Mucosa of descending colon (tissue), 3 donors: ENCODE data around the gene TBKBP1. TPM values are rescaled to one million over a fixed set of nuclear protein-coding genes. Genes with fewer than 3 reads are reported as not detected.

Experiments
- ATAC-seq: fragments of 200-7000 bp; cut with Tn5 transposase; one replicate; pipeline ENCODE4 v1.9.1; 2020; ENCODE audit warnings: mild to moderate bottlenecking, moderate library complexity
- DNase-seq, 3 donors: peaks; one replicate each; pipeline ENCODE4 v3.0.0-alpha.2; 2020
- H3K36me3 ChIP-seq: fragments of 200-600 bp; one replicate; pipeline ENCODE4 v1.8.0; 2021; ENCODE audit warnings: low read depth, mild to moderate bottlenecking
- H3K4me1 ChIP-seq: fragments of 200-600 bp; one replicate; pipeline ENCODE4 v1.8.0; 2021; ENCODE audit warnings: low read depth, mild to moderate bottlenecking
- H3K4me3 ChIP-seq: fragments of 200-600 bp; one replicate; pipeline ENCODE4 v1.8.0; 2021; ENCODE audit warnings: mild to moderate bottlenecking
- H3K9me3 ChIP-seq: fragments of 200-600 bp; one replicate; pipeline ENCODE4 v1.8.0; 2021; ENCODE audit warnings: mild to moderate bottlenecking
- intact Hi-C, 2 donors: fragments of 100-400 bp; cut with DNase I in 1 of 2; cut with micrococcal nuclease in 1 of 2; formaldehyde crosslinking; loops; one replicate each; pipeline versions ENCODE4 v1.11.0 to v1.11.1; 2022; cut with DNase I, micrococcal nuclease
- total RNA-seq, 3 donors: library from RNA; stranded (reverse); fragmentation: NEBNext Ultra II Directional in 2 of 3; extraction: Animal tissue kit (Norgen Biotek cat#: 25700) in 2 of 3; gene quantifications; one replicate each; pipeline versions ENCODE4 v1.2.1 to v1.2.4, GENCODE V29; 2021 to 2023
- TF ChIP-seq, protein P1 (sequence below): fragments of 200-600 bp; IDR thresholded peaks from one replicate; pipeline ENCODE4 v1.8.0; 2022; ENCODE audit warnings: antibody characterized with exemption, mild to moderate bottlenecking
- donor health status: DM: no; HTN: no; CAD: no; lungs with moderate emphysema.
- donor health status: DM: no; HTN: no; CAD: no.
- donor health status: DM: no; HTN: yes; CAD: no.

Gene TBKBP1
- total RNA-seq, 3 donors from 2014 or later: 2.3 to 20.3 (median 3.2) TPM

DNA sequence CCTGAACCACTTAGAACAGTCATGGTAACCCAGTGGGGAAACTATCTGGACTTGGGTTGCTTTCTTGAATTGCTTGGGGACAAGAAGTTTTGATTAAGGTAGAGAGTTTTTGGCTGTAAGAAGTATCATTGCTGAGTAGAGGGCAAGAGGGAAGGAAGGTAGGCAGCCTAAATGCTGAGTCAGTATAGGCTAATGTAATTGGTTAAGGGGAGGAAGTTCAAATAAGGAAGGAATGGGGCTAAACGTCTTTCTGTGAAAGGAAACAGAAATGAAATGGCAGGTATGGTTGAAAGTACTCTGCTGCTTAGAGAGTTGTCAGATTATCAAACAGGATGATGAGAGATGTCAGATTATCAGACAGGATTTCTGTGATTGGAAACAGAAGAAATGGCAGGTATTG lies 23.9 kb upstream of the TBKBP1 start:
- Histone ChIP-seq H3K4me3 (no peak overlapping the region), H3K36me3 (peaks cover 53% of the 10 kb centered on the region), H3K9me3 (no peaks in the 10 kb centered on the region), H3K4me1 (no peaks in the 10 kb centered on the region)
- ATAC-seq: peak; percentile 22
- intact Hi-C loops: no loop called here
- no peak for DNase-seq
- TF ChIP-seq, protein P1, sequence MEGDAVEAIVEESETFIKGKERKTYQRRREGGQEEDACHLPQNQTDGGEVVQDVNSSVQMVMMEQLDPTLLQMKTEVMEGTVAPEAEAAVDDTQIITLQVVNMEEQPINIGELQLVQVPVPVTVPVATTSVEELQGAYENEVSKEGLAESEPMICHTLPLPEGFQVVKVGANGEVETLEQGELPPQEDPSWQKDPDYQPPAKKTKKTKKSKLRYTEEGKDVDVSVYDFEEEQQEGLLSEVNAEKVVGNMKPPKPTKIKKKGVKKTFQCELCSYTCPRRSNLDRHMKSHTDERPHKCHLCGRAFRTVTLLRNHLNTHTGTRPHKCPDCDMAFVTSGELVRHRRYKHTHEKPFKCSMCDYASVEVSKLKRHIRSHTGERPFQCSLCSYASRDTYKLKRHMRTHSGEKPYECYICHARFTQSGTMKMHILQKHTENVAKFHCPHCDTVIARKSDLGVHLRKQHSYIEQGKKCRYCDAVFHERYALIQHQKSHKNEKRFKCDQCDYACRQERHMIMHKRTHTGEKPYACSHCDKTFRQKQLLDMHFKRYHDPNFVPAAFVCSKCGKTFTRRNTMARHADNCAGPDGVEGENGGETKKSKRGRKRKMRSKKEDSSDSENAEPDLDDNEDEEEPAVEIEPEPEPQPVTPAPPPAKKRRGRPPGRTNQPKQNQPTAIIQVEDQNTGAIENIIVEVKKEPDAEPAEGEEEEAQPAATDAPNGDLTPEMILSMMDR: no peak

DNA sequence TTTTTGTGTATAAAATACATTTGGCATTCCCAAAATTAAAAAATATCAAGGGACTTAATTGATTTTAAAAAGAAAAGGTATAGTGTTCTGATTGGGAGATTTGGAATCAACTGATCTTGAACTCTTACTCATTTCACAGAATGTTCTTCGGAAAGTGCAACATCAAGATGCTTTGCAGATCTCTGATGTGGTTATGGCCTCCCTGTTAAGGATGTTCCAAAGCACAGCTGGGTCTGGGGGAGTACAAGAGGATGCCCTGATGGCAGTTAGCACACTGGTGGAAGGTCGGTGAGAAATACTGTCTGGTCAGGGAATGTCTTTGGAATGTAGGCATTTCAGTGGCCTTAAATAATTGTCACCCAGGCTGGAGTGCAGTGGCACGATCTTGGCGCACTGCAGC lies 19.5 kb upstream of the TBKBP1 start:
- TF ChIP-seq, protein P1: no peak
- ATAC-seq: no peak
- no peaks in the 10 kb centered on the region for H3K4me1 ChIP-seq
- DNase-seq: no peak
- H3K36me3 ChIP-seq: peaks cover 69% of the 10 kb centered on the region
- intact Hi-C loops: no loop called here
- H3K4me3 ChIP-seq: no peak overlapping the region
- H3K9me3 ChIP-seq: no peaks in the 10 kb centered on the region

DNA sequence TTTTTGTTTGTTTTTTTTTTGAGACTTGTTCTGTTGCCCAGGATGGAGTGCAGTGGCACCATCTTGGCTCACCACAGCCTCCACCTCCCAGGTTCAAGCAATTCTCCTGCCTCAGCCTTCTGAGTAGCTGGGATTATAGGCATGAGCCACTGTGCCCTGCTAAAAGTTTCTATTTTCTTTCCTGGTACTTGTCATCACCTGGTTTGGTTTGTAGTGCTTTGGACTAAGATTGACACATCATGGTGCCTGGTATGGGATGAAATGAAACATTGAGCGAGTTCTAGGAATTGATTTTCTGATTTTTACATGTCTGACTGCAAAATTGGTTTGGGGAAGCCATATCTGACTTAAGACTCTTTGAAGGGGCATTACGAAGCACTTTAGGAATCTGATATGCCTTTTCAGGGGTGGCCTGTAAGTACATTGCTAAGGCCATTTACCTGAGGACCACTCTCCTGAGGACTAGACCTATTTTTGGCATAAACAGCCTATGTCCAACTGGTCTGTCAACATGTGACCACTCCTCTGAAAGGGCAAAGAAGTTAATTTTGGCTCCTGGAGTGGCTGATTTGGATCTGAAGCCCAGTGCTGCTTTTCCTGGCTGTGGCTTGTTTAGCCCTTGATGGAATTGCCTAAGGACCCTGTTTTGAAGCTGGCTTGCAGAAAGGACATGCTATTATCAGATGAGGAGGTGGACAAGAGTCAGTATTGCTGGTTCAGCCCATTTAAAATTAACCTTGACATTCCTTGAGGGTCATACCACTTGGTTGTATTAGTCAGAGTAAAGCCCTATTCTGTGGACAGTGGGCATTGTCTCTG lies 18.4 kb upstream of the TBKBP1 start:
- TF ChIP-seq, protein P1: no peak
- Histone ChIP-seq H3K4me1 (no peaks in the 10 kb centered on the region), H3K36me3 (peaks cover 66% of the 10 kb centered on the region), H3K9me3 (no peaks in the 10 kb centered on the region), H3K4me3 (no peak overlapping the region)
- ATAC-seq (no peak), DNase-seq (no peak)
- intact Hi-C loops: no loop called here

DNA sequence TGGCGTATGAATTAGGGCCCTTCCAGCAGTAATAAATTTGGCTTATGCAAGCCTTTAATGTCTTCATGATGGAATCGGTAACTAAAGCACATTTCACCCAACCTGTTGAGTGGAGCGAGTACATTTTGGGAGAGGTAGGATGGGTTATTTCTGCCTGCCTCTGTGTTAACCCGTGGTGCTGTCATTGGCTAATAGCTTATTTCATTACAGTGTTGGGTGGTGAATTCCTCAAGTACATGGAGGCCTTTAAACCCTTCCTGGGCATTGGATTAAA lies 17.8 kb upstream of the TBKBP1 start:
- DNase-seq: no peak
- intact Hi-C loops: no loop called here
- ATAC-seq: no peak
- Histone ChIP-seq H3K4me1 (no peaks in the 10 kb centered on the region), H3K9me3 (no peaks in the 10 kb centered on the region), H3K36me3 (peaks cover 67% of the 10 kb centered on the region), H3K4me3 (no peak overlapping the region)
- TF ChIP-seq, protein P1: no peak

DNA sequence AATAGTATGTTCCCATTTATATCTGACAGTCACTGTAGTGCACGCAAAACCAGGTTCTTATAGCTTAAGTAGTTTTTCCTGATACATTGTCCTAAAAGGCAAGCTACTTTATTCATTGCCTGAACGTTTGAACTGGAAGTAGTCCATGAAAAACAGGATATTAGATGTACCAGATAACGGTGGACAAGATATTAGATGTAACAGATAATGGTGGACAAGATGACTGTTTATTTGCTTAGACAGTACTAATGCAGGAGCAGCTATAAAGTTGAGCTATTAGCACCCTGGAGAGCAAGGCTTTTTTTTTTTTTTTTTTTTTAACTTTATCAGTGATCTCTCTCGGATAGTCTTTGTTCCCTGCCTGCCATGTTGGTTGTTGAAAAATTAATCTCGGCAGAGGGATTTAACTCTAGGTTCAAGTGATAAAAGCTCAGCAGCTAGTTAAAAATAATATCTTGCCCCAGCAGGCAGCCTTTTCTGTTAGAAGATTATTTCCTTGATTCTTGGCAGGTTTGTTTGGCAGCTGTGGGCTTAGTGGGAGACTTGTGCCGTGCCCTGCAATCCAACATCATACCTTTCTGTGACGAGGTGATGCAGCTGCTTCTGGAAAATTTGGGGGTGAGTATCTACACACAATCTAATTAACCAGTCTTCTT lies 17.3 kb upstream of the TBKBP1 start:
- Histone ChIP-seq H3K4me1 (no peaks in the 10 kb centered on the region), H3K9me3 (no peaks in the 10 kb centered on the region), H3K4me3 (no peak overlapping the region), H3K36me3 (peaks cover 62% of the 10 kb centered on the region)
- DNase-seq (no peak), ATAC-seq (no peak)
- intact Hi-C loops: no loop called here
- TF ChIP-seq, protein P1: no peak
